HG03064 (cell line): Measurements from ENCODE around the gene INSL3.

Experiments
- ATAC-seq: cut with Tn5 transposase; IDR thresholded peaks from one replicate; pipeline ENCODE4 v1.9.1; 2021; ENCODE audit warnings: low read depth; ENCODE audit not compliant: unreplicated experiment

The INSL3 gene

DNA sequence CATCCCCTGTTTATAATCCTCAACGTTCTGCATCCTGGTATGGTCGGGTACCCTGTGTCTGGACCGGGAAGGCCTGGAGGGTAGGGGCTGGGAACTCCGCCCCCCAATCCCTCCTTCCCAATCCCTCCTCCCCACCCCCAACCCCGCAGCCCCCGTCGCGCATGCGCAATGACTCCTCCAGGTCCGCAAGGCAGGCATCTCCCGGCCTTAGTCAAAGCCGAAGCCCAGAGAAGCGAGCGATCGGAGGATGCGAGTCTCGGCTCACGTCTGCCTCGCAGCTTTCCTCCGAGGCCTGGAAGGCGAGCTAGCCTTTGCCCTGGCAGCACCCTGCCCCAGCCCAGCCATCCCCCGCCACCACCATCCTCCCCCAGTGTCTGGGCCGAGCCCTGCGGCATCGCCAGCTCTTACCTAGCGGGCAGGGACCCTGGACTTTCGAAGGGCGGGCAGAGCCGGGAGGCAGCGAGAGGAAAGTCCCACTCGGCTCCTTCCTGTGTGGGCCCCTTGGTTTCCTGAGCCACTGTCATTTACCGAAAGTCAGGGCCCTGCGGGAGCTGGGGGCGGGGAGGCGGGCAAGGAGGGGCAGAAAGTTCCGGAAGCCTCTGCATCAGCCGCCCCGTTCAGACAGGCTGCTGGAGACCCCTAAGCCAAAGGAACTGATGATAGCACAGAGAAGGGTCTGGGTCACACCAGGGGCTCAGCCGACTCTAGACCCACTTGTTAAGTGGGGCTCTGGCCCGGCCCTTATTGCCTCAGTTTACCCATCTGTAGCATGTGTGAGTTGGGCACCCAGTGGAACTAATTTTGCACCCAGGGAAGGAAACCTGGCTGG lies 26.4 kb upstream of the INSL3 start, which contains the start of gene JAK3:
JAK3 (minus strand) TSS at position 445 of the 829 bp plus-strand sequence. CDS start 3,565 bp downstream, outside the sequence.
- no peak for ATAC-seq

DNA sequence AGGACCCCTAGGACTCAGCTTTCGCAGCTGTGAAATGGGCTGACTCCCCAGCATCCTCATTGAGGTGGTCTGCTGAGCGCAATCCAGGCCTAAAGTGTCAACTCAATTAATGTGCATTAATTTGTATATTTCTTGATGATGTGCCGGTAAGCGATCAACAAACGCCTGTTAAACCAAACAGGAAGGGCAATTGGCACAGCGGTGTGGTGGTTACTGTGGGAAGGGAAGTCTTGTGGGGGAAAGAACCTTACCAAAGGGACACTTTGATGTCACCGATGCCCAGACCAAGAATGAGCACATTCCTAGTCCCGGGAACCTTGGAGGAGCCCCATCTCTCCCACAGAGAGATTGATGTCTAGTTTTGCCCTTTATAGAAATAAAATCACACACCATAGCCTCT lies 24.8 kb upstream of the INSL3 start:
- no peak for ATAC-seq

DNA sequence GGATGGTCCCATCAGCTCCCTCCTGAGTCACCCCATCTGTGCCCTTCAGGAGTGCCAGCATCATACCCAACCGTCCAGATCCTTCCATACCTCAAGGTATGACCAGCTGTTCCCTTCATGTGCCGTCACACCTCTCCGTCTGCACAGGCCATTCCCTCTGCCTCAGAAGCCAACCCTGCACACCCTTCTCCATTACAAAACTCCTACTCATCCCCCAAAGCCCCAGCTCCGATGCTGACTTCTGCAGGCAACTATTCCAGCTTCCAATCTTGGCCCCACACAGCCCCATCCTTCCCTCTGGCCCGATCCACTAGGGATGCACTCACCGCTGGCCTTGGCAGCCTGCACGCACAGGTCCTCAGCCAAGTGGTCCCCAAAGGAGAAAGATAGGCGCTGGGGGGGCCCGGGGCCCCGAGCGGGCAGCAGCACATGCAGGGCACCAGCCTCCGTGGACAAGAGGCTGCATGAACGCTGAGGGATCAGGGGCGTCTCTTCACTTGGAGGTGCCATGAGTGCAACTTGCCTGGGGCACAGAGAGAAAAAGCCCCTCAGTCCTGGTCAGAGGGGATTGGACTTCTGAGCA lies 22.7 kb upstream of the INSL3 start:
- no peak for ATAC-seq

DNA sequence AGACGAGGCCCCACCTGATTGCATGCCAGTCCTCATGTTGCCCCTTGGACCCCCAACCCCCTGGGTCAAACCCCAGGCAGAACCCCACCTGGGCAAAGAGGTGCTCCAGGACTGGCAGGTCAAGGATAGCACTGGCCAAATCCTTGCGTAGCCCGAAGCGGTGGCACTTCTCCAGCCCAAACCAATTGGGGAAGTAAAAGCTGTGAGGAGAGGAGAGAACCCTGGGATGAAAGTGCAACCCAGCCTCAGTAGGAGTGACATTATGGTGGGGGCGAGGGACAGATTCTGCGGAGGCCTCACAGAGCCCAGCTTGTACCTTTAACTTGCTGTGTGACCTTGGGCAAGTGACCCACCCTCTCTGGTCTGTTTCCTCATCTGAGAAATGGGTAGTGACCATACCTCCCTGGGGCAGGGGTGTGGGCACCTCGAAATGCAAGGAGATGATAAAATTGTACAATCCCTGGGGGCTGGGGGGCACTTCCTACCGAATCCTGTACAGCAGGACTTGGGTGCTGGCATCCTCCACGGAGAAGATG lies 22.0 kb upstream of the INSL3 start:
- ATAC-seq: no peak

DNA sequence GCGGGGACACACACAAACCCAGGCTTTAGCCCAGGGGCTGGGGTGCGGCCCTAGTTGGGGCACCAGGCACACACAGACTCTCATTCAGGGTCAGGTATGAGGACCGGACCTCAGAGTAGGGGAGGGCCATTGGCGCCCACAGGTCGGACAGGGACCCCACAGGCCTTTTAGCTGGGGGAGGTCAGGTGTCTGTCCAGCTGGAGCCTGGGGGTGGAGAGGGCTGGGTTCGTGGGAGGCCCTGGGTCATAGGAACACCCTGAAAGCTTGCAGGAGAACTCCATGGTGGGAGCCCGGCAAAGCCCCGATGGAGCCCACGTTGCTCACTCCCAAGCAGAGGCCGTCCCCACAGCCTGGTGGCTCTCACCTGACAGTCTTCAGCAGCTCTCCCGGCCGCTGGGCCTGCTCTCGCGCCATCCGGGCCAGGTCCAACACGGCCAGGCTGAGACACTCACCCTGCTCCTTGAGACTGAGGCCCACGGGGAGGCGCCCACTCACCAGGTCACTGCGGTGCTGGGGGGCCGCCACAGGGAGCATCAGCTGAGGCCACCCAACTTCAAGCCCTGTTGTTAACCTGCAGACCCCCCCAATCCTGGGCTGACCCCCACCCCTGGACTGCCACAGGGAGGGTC lies 21.5 kb upstream of the INSL3 start:
- no peak for ATAC-seq

DNA sequence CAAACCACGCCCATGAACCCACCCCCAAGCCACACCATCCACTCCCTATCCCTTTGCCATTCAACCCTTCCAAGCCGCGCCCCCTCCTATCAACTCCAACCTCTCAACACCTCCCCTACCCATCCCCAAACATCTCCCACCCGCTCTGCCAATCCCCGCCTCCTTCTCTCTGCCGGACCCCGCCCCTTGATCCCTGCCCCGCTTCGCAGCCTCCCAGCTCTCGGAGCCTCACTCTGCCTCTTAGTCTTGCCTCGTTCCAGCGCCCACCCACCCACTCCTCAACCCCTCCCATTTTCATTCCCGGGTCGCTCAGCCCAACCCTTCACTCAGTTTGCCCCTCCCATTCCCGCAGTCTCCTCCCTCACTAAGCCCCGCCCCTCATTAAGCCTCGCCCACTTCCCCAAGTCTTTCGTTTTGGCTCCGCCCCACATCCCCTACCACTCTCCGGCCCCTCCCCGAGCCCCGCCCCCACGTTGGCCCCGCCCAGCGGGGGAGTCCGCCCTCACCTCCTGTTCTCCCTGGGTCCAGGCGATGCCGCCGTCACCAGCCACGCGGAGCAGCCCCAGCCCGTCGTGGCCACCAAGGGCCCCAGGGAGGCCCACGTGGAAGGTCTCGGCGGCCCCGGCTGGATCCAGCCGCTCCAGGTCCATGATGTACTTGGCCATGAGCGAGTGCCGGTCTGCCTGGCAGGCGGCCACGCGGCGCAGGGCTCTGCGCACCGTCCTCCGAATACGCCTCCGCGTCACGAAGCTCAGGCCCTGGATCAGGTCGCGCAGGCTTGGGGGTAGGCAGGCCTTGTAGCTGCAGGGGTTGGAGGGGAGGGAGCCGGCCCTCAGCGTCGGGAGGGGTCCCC lies 20.7 kb upstream of the INSL3 start:
- ATAC-seq: no peak

DNA sequence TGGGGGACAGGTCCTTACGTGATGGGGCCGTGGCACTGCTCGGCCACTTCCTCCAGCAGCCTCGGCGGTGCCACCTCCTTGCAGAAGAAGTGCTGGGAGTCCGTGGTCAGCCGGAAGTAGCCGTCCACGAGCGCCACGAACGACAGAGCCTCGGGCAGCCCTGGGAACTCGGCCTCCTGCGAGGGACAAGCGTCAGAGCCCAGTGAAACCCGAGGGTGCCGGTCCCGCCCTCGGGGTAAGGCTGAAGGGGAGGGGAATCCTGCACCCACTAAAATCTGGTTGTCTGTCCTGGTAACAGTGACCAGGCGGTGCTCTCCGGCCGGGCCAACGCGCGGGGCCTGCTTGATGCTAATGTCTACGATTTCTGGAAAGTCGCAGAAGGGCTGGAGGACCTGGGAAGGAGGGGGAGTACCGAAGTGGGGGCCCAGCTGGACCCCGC lies 20.1 kb upstream of the INSL3 start:
- no peak for ATAC-seq

DNA sequence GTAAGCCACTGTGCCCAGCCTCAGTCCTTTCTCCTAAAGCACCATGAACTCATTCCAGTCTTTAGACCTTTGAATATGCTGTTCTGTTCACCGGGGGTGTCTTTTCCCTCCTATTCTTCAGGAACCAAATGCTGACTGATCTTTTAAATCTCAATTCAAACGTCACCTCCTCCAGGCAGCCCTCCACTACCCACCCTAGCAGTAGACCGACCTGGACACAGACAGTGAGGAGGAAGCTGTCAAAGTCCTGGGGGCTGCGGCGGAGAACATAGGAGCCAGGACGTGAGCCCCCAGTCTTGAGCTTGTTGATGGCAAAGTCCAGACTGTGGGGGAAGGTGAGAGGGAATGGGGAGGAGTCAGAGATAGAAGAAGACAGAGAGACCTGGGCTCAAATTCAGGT lies 18.7 kb upstream of the INSL3 start:
- ATAC-seq: no peak

DNA sequence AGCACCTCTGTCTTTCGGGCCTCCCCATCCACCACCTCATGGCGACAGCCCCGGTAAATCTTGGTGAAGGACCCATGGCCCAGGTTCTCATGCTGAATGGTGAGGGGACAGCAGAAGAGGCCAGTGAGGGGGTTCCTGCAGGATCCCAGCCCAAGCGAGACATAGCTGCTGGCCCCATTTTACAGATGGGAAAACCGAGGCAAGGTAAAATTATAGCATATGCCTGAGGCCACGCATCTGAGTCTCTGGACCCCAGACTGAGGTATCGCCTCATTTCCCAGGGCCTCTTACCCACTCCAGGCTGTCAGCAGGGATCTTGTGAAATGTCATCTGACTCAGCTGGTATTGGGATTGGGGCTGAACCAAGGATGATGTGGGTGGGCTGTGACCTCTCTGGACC lies 16.7 kb upstream of the INSL3 start:
- ATAC-seq: no peak

DNA sequence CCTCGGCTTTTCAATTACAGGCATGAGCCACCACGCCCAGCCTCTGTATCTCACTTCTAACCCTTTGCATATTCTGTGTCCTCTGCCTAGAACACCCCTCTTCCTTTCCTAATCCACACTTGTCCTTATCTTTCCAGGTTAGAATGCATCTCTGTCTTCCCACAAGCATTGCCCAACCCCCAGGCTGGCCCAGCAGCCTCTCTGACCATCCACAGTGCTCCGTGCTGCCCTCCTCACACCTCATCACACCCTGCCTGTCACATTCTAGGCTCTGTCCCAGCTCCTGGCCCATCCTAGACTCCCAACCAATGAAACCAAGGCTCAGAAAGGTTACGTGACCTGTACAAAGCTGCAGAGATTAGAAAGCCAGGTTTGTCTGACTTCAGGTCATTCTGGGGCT lies 15.2 kb upstream of the INSL3 start:
- no peak for ATAC-seq

DNA sequence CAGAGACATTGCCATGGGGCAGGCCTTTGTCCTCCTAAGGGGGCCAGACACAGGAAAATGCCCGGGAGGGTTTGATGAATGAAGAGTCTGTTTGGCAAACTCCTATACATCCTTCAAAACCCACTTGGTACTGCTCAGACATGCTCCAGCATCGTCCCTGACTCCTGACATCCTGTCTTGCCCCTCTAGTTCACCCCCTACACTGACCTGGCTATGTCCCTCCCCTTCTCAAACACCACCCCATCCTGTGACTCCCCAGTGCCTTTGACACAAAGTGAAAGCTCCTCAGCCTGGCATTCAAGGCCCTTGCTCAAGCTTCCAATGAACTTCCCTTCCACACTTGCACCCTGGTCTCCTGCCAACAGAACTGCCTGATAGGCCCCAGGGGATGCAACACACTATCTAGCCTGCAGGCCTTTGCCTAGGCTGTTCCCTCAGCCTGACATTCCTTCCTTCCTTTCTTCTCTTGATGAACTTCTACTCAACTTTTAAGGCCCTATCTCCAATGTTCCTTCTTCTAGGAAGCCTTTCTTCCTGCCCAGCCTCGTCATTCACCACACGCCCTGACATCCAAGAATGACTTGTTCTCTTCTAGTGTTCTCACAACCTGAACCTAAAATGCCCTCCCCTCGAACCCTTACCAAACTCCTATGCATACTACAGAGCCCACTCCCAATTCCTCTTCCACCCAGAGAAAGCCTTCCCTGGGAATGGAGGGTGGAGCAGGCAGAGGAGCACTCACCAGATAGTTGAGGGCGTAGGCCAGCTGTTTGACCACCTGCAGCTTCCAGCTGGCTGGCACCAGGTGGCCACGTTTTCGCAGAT lies 14.1 kb upstream of the INSL3 start:
- no peak for ATAC-seq

DNA sequence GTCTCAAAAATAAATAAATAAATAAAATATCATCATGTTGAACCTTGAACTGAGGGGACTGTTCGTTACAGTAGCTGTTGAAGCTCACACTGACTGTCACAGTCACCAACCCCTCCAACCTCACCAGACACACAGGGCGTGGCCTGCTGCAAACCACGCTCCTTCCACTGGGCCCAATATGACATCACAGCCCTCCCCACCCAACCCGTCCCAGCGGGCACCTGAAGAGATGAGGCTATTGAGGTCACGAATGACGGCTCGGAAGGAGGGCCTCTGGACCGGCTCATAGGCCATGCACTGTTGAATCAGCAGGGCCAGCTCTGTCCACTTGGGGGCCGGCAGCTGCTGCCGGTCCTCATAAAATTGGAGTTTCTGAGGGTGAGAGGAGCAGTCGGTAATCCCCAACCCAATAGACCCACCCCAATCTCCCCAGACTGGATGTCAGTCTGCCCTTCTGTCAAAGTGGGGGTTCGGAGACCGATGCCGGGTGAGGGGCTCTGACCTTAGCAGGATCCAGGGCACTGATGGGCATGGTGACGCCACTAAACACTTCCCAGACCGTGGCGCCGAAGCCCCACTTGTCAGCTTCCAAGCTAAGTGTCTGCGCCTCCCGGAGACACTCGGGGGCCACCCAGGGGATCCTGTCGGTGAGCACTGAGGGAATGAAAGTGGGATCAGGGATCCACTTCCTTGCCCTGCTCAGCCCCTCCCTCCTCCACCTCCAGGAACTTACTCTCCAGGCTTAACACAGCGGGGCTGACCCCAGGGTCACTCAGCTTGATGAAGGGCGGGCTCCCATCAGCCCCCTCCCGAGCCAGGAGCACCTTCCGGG lies 13.2 kb upstream of the INSL3 start:
- no peak for ATAC-seq

DNA sequence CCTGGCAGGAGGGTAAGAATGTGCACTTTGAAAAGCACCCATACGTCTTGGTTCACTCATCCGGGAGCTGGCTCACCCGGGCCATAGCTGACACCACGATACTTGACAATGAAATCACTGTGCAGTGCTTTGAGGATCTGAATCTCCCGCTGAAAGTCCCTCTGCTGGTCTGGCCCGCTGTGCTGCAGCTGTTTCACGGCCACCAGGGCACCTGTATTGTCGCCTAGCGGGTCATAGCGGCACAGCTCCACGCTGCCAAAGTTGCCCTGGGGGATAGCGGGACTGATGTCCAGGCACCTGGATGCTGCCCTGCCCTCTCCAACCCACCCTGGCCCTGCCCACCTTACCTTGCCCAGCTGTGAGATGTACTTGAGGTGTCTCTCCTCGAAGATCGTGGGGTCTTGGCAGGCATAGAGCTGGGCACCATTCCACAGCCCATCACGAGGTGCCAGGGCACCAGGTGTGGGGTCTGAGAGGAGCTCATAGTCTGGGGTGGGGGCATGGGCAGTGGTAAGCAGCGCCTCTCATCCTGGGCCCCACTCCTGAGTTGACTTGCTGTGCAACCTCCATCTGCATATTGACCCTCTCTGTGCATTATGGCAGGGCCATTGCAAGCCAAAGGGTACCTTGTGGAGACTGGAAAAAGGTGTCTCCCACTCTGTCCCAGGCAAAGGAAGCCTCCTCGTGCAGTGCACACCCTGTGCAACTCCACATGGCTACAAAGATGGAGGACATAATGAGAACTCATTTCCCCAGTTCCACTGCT lies 11.3 kb upstream of the INSL3 start:
- ATAC-seq: no peak

DNA sequence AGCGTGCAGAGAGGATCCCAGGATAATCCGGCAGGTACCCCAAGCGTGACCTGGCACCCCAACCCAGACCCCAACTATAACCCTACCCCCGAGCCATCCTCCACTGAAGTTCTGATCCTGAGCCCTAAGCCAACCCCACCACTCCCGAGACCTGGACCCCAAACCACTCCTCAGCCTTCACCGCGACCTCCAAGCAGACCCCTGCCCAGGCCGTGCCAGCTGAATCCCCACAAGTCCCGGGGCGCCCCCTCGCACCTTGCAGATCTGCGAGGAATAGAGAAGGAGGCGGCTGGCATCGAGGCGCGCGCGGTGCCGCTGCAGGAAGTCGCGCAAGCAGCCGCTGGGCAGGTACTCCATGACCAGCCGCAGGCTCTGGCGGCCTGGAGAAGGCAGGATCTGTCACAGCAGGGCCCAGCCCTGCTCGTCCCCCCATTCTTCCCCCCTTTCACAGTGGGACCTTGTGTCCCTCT lies 10.1 kb upstream of the INSL3 start:
- no peak for ATAC-seq

DNA sequence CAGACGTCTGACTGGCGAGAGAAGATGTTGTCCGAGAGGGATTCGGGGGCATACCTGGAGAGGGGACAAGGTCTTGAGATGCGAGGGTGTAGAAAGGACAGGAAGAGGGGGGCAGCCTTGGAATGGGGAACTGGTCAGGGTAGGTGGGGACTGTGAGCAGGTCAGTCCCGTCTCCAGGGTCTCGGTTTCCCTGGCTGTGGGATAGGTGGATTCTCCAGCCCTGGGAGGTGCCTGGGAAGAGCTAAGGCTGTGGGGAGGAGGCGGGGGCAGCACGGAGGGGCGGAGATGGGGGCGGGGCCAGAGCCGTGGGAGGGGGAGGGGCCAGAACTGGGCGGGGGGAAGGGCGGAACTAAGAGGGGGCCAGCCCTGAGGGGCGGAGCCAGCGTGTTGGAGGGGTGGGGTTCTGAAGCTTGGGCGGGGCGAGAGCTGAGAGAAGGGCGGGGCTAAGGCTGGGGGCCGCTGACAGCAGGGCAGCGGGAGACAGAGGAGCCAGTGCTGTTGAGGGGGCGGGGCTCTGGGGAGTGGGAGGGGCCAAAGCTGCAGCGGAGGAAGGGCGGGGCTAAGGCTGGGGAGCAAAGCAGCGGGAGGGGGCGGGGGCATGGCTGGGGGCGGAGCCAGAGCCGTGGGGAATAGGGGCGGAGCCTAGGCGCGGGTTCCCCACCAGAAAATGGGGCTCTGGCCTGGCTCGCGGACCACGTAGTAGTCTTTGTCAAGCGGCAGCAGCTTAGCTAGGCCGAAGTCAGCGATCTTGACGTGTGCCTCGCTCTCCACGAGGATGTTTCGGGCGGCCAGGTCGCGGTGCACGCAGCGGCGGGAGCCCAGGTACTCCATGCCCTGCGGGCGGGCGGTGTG lies 9.5 kb upstream of the INSL3 start:
- no peak for ATAC-seq

DNA sequence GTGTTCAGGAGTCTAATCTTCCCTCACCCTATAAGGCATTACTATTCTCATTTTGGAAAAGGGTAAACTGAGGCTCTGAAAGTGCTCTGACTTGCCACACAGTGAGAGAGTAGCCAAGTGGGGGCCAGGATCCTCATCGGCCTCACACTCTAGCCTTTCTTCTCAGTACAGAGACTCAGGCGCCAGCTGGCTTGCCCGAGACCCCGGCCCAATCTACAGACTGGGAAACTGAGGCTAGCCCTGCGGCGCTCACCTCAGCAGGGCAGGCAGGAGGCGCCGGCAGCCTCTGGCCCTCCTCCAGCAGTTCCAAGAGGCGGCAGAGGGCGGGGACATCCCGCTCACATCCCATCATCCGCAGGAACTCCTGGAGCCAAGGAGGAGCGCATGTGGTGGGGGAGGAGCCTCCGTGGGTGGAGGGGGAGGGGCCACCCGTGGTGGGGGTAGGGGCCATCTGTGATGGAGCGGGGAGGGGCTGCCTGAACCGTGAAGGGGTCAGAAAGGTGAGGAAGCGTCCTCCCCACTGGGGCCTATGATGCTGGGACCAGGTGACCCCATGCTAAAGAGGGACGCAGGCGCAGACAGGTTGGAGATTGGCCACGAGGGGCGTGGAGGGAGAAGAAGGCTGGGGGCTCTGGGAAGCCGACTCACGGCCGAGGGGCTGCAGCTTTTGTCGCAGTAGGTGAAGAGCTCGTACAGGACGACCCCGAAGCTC lies 8.7 kb upstream of the INSL3 start:
- no peak for ATAC-seq
